NCI-H2107 (cell line): ENCODE measurements around the gene KRTAP4-8.
"Not testable (repeated sequence)": the region's sequence is repeated elsewhere in the genome, so short reads cannot be mapped to it uniquely, and the experiment has no call there.

Experiments
- DNase-seq: peaks from one replicate; lab custom pipeline; 2025; lab: John Stamatoyannopoulos, UW

Gene KRTAP4-8

GRCh38 chr17:41065016-41065689 is 32.8 kb downstream of the KRTAP4-8 start:
- DNase-seq, result not testable (repeated sequence)

- DNase-seq, result no peak
These were observed 33.6 kb downstream of the KRTAP4-8 start for GRCh38 chr17:41064301-41064700.

- no peak for DNase-seq
These were observed 34.5 kb downstream of the KRTAP4-8 start for GRCh38 chr17:41063449-41063848.

- no peak for DNase-seq
These were observed 36.0 kb downstream of the KRTAP4-8 start for GRCh38 chr17:41061964-41062363.

- DNase-seq, result no peak
These were observed 37.8 kb downstream of the KRTAP4-8 start, which contains the start of gene KRTAP2-3 for GRCh38 chr17:41060052-41060604. Gene KRTAP2-3, minus strand, starts transcription at chr17:41060114. Its CDS starts 64 bp downstream, at chr17:41060050.

- DNase-seq, result not testable (repeated sequence)
These were observed 38.5 kb downstream of the KRTAP4-8 start for GRCh38 chr17:41059276-41060051.

- DNase-seq, result no peak
These were observed 39.2 kb downstream of the KRTAP4-8 start for GRCh38 chr17:41058741-41059140.

- no peak for DNase-seq
These were observed 40.4 kb downstream of the KRTAP4-8 start for GRCh38 chr17:41057547-41057946.

- DNase-seq, result not testable (repeated sequence)
These were observed 42.8 kb downstream of the KRTAP4-8 start, which contains the start of gene KRTAP2-2 for GRCh38 chr17:41055130-41055529. Gene KRTAP2-2, minus strand, starts transcription at chr17:41055230. Its CDS starts 19 bp downstream, at chr17:41055211.

GRCh38 chr17:41054556-41054955 is 43.4 kb downstream of the KRTAP4-8 start:
- not testable (repeated sequence) for DNase-seq

GRCh38 chr17:41054025-41054424 is 43.9 kb downstream of the KRTAP4-8 start:
- no peak for DNase-seq

- no peak for DNase-seq
These were observed 45.4 kb downstream of the KRTAP4-8 start for GRCh38 chr17:41052566-41052965.

- no peak for DNase-seq
These were observed 48.8 kb downstream of the KRTAP4-8 start for GRCh38 chr17:41049110-41049509.

GRCh38 chr17:41048441-41048840 is 49.5 kb downstream of the KRTAP4-8 start:
- no peak for DNase-seq
